Measurements from ENCODE around the gene FAM174C. TPM values are rescaled to one million over a fixed set of nuclear protein-coding genes. Genes with fewer than 3 reads are reported as not detected.
A peak's percentile ranks its signal among the peaks of the same experiment; 100 is the strongest.

The FAM174C gene
- total RNA-seq, 4 donors from 2014 or later: 50.8 to 114 (median 64.6) TPM

DNA sequence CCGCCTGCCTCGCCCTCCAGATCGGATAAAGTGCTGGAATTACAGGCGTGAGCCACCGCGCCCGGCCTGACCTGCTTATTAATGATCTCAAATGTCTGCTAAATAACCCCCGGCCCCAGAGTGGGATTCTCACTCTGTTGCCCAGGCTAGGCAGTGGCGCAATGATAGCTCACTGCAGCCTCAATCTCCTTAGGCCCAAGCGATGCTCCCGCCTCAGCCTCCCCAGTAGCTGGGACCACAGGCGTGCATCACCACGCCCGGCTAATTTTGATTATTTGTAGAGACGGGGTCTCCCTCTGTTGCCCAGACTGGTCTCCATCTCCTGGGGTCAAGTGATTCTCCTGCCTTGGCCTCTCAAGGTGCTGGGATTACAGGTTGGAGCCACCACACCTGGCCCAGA lies 34.4 kb upstream of the FAM174C start:
- Histone ChIP-seq H3K36me3 (no peaks in the 10 kb centered on the region), H3K27ac (peak overlapping the region; percentile 90 to 94 (median 90)), H3K9me3 (no peaks in the 10 kb centered on the region), H3K4me1 (peaks cover 51 to 71% of the 10 kb centered on the region in 2 donors), H3K4me3 (replicated peaks in 1 of 3) (no peak overlapping the region), H3K27me3 (no peaks in the 10 kb centered on the region)
- intact Hi-C loops (cut with DNase I): no loop called here
- TF ChIP-seq, protein P1, sequence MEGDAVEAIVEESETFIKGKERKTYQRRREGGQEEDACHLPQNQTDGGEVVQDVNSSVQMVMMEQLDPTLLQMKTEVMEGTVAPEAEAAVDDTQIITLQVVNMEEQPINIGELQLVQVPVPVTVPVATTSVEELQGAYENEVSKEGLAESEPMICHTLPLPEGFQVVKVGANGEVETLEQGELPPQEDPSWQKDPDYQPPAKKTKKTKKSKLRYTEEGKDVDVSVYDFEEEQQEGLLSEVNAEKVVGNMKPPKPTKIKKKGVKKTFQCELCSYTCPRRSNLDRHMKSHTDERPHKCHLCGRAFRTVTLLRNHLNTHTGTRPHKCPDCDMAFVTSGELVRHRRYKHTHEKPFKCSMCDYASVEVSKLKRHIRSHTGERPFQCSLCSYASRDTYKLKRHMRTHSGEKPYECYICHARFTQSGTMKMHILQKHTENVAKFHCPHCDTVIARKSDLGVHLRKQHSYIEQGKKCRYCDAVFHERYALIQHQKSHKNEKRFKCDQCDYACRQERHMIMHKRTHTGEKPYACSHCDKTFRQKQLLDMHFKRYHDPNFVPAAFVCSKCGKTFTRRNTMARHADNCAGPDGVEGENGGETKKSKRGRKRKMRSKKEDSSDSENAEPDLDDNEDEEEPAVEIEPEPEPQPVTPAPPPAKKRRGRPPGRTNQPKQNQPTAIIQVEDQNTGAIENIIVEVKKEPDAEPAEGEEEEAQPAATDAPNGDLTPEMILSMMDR (IDR thresholded peaks at IDR 0.05): no peak
- no peak for TF ChIP-seq POLR2A (IDR thresholded peaks at IDR 0.05)
- 61 to 63% methylated on average over 3 to 15 of the region's 15 CpGs for WGBS, 2 donors
- peak in 1 of 2 donors; percentile 23 for DNase-seq

DNA sequence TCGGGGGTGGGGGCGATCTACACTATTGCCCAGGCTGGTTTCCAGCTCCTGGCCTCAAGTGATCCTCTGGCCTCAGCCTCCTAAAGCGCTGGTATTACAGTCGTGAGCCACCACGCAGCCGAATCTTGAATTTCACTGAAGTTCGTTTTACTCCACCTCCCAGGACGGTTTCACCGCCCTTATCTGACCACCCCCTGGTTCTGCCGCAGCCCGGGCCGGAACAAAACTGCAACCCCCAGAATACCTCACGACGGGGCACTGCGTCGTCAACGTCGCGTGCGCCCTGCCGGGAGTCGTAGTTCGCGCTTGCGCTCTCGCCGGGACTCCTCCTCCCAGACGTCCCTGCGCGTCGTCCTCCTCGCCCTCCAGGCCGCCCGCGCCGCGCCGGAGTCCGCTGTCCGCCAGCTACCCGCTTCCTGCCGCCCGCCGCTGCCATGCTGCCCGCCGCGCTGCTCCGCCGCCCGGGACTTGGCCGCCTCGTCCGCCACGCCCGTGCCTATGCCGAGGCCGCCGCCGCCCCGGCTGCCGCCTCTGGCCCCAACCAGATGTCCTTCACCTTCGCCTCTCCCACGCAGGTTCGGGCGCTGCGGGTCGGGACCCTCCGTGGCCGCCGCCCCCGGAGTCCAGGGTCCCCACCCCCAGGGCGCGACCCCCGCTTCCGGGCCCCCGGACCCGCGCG lies 33.8 kb upstream of the FAM174C start, which contains the start of gene ATP5F1D:
Gene ATP5F1D, plus strand, starts transcription at position 335 of the 679 bp plus-strand sequence. Its CDS starts 100 bp downstream, at position 435.
- Histone ChIP-seq H3K4me1 (peaks cover 55 to 77% of the 10 kb centered on the region in 2 donors), H3K27me3 (no peaks in the 10 kb centered on the region), H3K4me3 (replicated peaks in 1 of 3) (peak within 1 kb of the TSS; percentile 48 to 90 (median 90)), H3K9me3 (no peaks in the 10 kb centered on the region), H3K27ac (peak within 1 kb of the TSS; percentile 90 to 94 (median 90)), H3K36me3 (no peaks in the 10 kb centered on the region)
- DNase-seq: peak; percentile 95
- intact Hi-C loops (cut with DNase I): no loop called here
- WGBS, 2 donors: 1 to 5% methylated on average over 11 to 27 of the region's 79 CpGs
- TF ChIP-seq POLR2A (IDR thresholded peaks at IDR 0.05): peak; percentile 26 to 87
- TF ChIP-seq, protein P1 (IDR thresholded peaks at IDR 0.05): peak in 1 of 6 experiments; percentile 15

- peak in 1 of 2 donors; percentile 8 for TF ChIP-seq POLR2A (IDR thresholded peaks at IDR 0.05)
- TF ChIP-seq, protein P1 (IDR thresholded peaks at IDR 0.05): peak; percentile 71 to 98 (median 94)
- Histone ChIP-seq H3K4me3 (replicated peaks in 1 of 3) (no peak overlapping the region), H3K4me1 (peaks cover 57 to 78% of the 10 kb centered on the region in 2 donors)
Observed at GRCh38 chr19:1243768-1244692, 31.3 kb upstream of the FAM174C start.

GRCh38 chr19:1244693-1245451 lies 30.5 kb upstream of the FAM174C start:
- intact Hi-C loops (cut with DNase I): loop anchor here (2.0 kb wide), 1 partner anchor 22 kb away; no protein-coding TSS in a partner anchor

More at GRCh38 chr19:1243768-1244692, 31.3 kb upstream of the FAM174C start:
- intact Hi-C loops (cut with DNase I): loop anchor here (2.0 kb wide), 1 partner anchor 23 kb away; no protein-coding TSS in a partner anchor
- WGBS, 2 donors: 57 to 73% methylated on average over 15 to 26 of the region's 33 CpGs
- Histone ChIP-seq H3K9me3 (no peaks in the 10 kb centered on the region), H3K36me3 (no peaks in the 10 kb centered on the region), H3K27me3 (no peaks in the 10 kb centered on the region), H3K27ac (peak overlapping the region; percentile 61 to 96 (median 88))
- peak; percentile 91 to 93 for DNase-seq

More at GRCh38 chr19:1244693-1245451, 30.5 kb upstream of the FAM174C start:
- H3K4me3 ChIP-seq (replicated peaks in 1 of 3): no peak overlapping the region
- DNase-seq: peak; percentile 89 to 93
- TF ChIP-seq, protein P1 (IDR thresholded peaks at IDR 0.05): no peak
- no peak for TF ChIP-seq POLR2A (IDR thresholded peaks at IDR 0.05)
- no peaks in the 10 kb centered on the region for H3K27me3 ChIP-seq
- peaks cover 1 to 2% of the 10 kb centered on the region in 2 donors for H3K36me3 ChIP-seq
- H3K27ac ChIP-seq: peak overlapping the region; percentile 61 to 96 (median 88)
- H3K9me3 ChIP-seq: no peaks in the 10 kb centered on the region
- WGBS, 2 donors: 25 to 47% methylated on average over 6 to 16 of the region's 31 CpGs
- H3K4me1 ChIP-seq: peaks cover 57 to 75% of the 10 kb centered on the region in 2 donors

All from thyroid gland (tissue), 4 donors.